ENCODE measurements around the gene STAT6.

Gene STAT6

GRCh38 chr12:57046086-57046791, 64.9 kb downstream of the STAT6 start:
- H3K27me3 ChIP-seq (ENCODE audit: low read length), result no peaks in the 10 kb centered on the region
- no peak overlapping the region for H3K4me3 ChIP-seq (ENCODE audit: insufficient read depth, low read length, poor library complexity, severe bottlenecking)
- no peaks in the 10 kb centered on the region for H3K9me2 ChIP-seq (replicated peaks; ENCODE audit: insufficient read depth, low read length)
- no peaks in the 10 kb centered on the region for H3K9me3 ChIP-seq (ENCODE audit: insufficient read depth, low read length)
- no peak overlapping the region for H3K27ac ChIP-seq (ENCODE audit: low read depth, low read length)
- H3K36me3 ChIP-seq (ENCODE audit: low read length), result no peaks in the 10 kb centered on the region
- no peaks in the 10 kb centered on the region for H3F3A ChIP-seq (ENCODE audit: insufficient read depth)
- no peaks in the 10 kb centered on the region for H3K79me2 ChIP-seq (ENCODE audit: insufficient read depth, low read length)
- no peak overlapping the region for H3K4me2 ChIP-seq (ENCODE audit: low read depth, low read length, poor library complexity, severe bottlenecking)
- no peak overlapping the region for H2AFZ ChIP-seq (ENCODE audit: low read depth, low read length, severe bottlenecking)
- H4K20me1 ChIP-seq (ENCODE audit: low read depth, low read length), result no peaks in the 10 kb centered on the region
- no peak for TF ChIP-seq EZH2phosphoT487 (conservative IDR thresholded peaks at IDR 0.05; ENCODE audit: low read length)
- TF ChIP-seq, protein P1, sequence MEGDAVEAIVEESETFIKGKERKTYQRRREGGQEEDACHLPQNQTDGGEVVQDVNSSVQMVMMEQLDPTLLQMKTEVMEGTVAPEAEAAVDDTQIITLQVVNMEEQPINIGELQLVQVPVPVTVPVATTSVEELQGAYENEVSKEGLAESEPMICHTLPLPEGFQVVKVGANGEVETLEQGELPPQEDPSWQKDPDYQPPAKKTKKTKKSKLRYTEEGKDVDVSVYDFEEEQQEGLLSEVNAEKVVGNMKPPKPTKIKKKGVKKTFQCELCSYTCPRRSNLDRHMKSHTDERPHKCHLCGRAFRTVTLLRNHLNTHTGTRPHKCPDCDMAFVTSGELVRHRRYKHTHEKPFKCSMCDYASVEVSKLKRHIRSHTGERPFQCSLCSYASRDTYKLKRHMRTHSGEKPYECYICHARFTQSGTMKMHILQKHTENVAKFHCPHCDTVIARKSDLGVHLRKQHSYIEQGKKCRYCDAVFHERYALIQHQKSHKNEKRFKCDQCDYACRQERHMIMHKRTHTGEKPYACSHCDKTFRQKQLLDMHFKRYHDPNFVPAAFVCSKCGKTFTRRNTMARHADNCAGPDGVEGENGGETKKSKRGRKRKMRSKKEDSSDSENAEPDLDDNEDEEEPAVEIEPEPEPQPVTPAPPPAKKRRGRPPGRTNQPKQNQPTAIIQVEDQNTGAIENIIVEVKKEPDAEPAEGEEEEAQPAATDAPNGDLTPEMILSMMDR (IDR thresholded peaks at IDR 0.05; ENCODE audit: insufficient read depth, low read length, poor library complexity, severe bottlenecking), result no peak
- no peak overlapping the region for H3K9ac ChIP-seq (ENCODE audit: low read length)

All from SU-DHL-6 (cell line).